Glutamatergic neuron (in vitro differentiated cells): Measurements from ENCODE around the gene DGKB. TPM values are rescaled to one million over a fixed set of nuclear protein-coding genes. Genes with fewer than 3 reads are reported as not detected.

ENCODE experiments used
- DNase-seq: peaks from one replicate; pipeline ENCODE4 v3.0.0; 2022
- H3K27ac Mint-ChIP-seq: one replicate; pipeline ENCODE4 v1.8.0; 2020; ENCODE audit warnings: mild to moderate bottlenecking, mixed read lengths, inconsistent platforms; ENCODE audit not compliant: unreplicated experiment
- H3K27me3 Mint-ChIP-seq: one replicate; pipeline ENCODE4 v1.8.0; 2020; ENCODE audit warnings: mild to moderate bottlenecking, moderate library complexity, mixed read lengths, inconsistent platforms; ENCODE audit not compliant: unreplicated experiment
- H3K36me3 Mint-ChIP-seq: one replicate; pipeline ENCODE4 v1.8.0; 2020; ENCODE audit warnings: mild to moderate bottlenecking, mixed read lengths, inconsistent platforms; ENCODE audit not compliant: unreplicated experiment
- H3K4me1 Mint-ChIP-seq: one replicate; pipeline ENCODE4 v1.8.0; 2020; ENCODE audit warnings: mild to moderate bottlenecking, low read depth, mixed read lengths, inconsistent platforms; ENCODE audit not compliant: unreplicated experiment
- H3K4me3 Mint-ChIP-seq: one replicate; pipeline ENCODE4 v1.8.0; 2020; ENCODE audit warnings: mild to moderate bottlenecking, mixed read lengths, inconsistent platforms; ENCODE audit not compliant: unreplicated experiment
- H3K9me3 Mint-ChIP-seq: one replicate; pipeline ENCODE4 v1.8.0; 2020; ENCODE audit warnings: mild to moderate bottlenecking, moderate library complexity, mixed read lengths, inconsistent platforms; ENCODE audit not compliant: unreplicated experiment
- CTCF ChIP-seq: fragments of 200-600 bp; sonication (generic); IDR thresholded peaks from one replicate; pipeline ENCODE4 v1.5.0; 2021; ENCODE audit not compliant: partially characterized antibody, unreplicated experiment
- total RNA-seq: library from RNA; stranded (reverse); fragmentation: NEBNext Ultra II Directional; extraction: Animal tissue kit (Norgen Biotek cat#: 25700); gene quantifications from one replicate; pipeline ENCODE4 v1.2.1, GENCODE V29; 2021; ENCODE audit not compliant: unreplicated experiment

The DGKB gene
- total RNA-seq, 1 donor from 2014 or later = 57.8 TPM

GRCh38 chr7:14252458-14252857 is 650.1 kb downstream of the DGKB start:
- no peak overlapping the region for H3K27ac Mint-ChIP-seq
- H3K9me3 Mint-ChIP-seq = no peaks in the 10 kb centered on the region
- H3K4me1 Mint-ChIP-seq = no peaks in the 10 kb centered on the region
- no peak for TF ChIP-seq CTCF
- no peaks in the 10 kb centered on the region for H3K36me3 Mint-ChIP-seq
- H3K4me3 Mint-ChIP-seq = no peak overlapping the region
- no peak for DNase-seq
- peaks cover 2% of the 10 kb centered on the region for H3K27me3 Mint-ChIP-seq

DNA sequence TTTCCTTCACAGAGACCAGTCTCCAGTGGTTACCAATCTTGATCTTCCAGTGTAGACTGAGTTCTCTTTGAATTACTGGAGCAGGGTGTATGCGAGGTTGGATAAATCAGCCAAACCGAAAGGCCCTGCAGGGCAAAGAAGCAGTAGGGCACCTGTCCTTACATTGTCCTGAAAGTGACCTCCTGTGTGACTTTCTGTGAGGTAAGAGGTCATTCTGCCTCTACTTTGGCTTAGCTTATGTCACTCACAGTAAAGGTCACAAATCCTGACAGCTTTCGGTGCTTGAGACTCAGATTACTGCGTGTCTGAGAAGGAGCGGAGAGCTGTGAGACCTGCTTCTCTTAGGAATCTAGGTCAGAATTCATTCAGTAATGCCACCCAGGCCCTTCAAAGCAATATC is 660.4 kb downstream of the DGKB start:
- DNase-seq = no peak
- Mint-ChIP-seq H3K4me3 (no peak overlapping the region), H3K36me3 (no peaks in the 10 kb centered on the region), H3K27me3 (no peaks in the 10 kb centered on the region), H3K27ac (no peak overlapping the region), H3K9me3 (no peaks in the 10 kb centered on the region), H3K4me1 (peaks cover 1% of the 10 kb centered on the region)
- TF ChIP-seq CTCF = no peak

DNA sequence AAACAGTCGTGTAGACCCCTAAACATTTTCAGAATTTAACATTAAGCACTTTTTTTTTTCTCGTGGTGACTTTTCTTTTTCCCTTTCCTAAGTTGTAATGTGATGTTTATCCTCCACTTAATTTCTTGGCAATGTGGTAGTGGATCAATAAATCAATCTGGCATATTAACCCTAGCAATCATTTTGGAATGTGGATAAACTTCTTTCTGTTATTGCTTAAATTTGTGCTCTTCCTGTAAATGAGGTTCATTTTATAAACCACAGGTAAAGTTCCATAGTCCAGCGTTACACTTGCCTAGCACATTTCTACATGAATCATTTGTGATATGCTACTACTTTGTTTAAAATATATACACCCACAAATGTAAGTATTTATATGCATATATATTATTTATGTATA is 665.7 kb downstream of the DGKB start:
- DNase-seq = no peak
- peaks cover 14% of the 10 kb centered on the region for H3K4me1 Mint-ChIP-seq
- no peaks in the 10 kb centered on the region for H3K27me3 Mint-ChIP-seq
- no peaks in the 10 kb centered on the region for H3K9me3 Mint-ChIP-seq
- H3K27ac Mint-ChIP-seq = no peak overlapping the region
- H3K4me3 Mint-ChIP-seq = no peak overlapping the region
- no peak for TF ChIP-seq CTCF
- H3K36me3 Mint-ChIP-seq = no peaks in the 10 kb centered on the region

DNA sequence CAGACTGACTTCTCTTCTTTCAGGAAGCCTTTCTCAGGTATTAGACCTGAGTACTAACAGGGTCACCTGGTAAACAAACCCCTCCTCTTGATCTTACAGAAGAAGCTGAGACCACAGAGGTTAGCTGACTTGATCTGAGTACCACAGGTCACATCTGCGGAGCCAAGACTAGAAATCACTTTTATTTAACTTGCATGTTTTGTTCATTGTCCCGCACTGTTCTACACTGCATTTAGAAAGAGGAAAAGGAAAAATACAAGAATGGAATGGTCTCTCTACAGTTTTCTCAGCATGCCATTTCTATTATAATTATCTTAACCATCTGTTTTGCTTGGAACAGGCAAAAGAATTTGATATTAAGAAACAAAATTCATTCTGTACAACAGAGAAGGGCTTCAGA is 667.5 kb downstream of the DGKB start:
- no peaks in the 10 kb centered on the region for H3K27me3 Mint-ChIP-seq
- H3K36me3 Mint-ChIP-seq = no peaks in the 10 kb centered on the region
- H3K27ac Mint-ChIP-seq = no peak overlapping the region
- H3K4me3 Mint-ChIP-seq = no peak overlapping the region
- TF ChIP-seq CTCF = no peak
- no peak for DNase-seq
- no peaks in the 10 kb centered on the region for H3K9me3 Mint-ChIP-seq
- H3K4me1 Mint-ChIP-seq = peaks cover 14% of the 10 kb centered on the region

DNA sequence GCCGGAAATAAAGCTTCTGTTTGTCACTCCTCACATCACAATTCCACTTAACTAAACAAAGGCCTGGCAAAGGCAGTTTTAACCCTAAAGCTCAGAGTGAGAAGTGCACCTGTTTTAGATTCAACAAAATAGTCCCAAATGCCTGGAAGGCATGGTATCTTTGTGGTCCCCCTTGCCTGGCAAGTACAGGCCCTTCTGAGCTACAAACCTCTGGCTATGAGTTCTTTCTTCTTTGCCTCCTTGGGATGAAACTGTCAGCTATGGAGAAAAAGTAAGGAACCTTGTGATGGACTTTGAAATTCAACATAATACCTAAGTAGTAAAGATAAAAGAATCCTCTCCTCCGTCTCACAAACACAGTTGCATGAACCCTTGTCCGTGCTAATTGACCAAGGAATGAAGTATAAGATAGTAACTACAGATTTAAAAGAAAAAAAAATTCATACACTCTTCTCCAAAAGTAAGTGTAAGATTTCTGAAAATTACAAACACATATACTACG is 668.6 kb downstream of the DGKB start:
- no peak for TF ChIP-seq CTCF
- Mint-ChIP-seq H3K27ac (no peak overlapping the region), H3K36me3 (no peaks in the 10 kb centered on the region), H3K27me3 (no peaks in the 10 kb centered on the region), H3K4me3 (no peak overlapping the region), H3K4me1 (peaks cover 14% of the 10 kb centered on the region), H3K9me3 (no peaks in the 10 kb centered on the region)
- no peak for DNase-seq
